OCI-LY7 (cell line): Measurements from ENCODE around the gene LRRC59. TPM values are rescaled to one million over a fixed set of nuclear protein-coding genes. Genes with fewer than 3 reads are reported as not detected.

ENCODE experiments used
- BruUV-seq: library from RNA; stranded (reverse); fragments of 400-500 nt; replicated peaks from 2 replicates; lab custom pipeline; 2021; lab: Mats Ljungman, UMichigan
- CTCF ChIA-PET: fragments of 300-600 bp; sonication (Branson Sonifier 250); formaldehyde crosslinking; loops from one replicate; lab custom pipeline; 2022; ENCODE audit warnings: antibody characterized with exemption; ENCODE audit not compliant: unreplicated experiment; lab: Charles Lee
- POLR2A ChIA-PET: fragments of 300-600 bp; sonication (Branson Sonifier 250); formaldehyde crosslinking; loops from one replicate; lab custom pipeline; 2022; ENCODE audit warnings: antibody characterized with exemption; lab: Charles Lee
- DNase-seq: peaks from one replicate; pipeline ENCODE4 v3.0.0-alpha.2; 2015; ENCODE audit warnings: low spot score
- H2AFZ ChIP-seq: fragments of 200-600 bp; sonication (generic), shearing (Covaris generic); 2 replicates; pipeline ENCODE4 v1.6.1; 2014; ENCODE audit warnings: mild to moderate bottlenecking, antibody characterized with exemption, low read length, moderate library complexity
- H3K27ac ChIP-seq: fragments of 200-600 bp; sonication (generic); 2 replicates; pipeline ENCODE4 v1.5.1; 2014; ENCODE audit warnings: mixed run types, low read depth, mild to moderate bottlenecking, moderate library complexity, low read length, inconsistent platforms; ENCODE audit not compliant: poor library complexity, severe bottlenecking
- H3K36me3 ChIP-seq: fragments of 200-600 bp; sonication (generic); 2 replicates; pipeline ENCODE4 v1.6.1; 2014; ENCODE audit warnings: mild to moderate bottlenecking, antibody characterized with exemption, low read length, moderate library complexity, mixed read lengths; ENCODE audit not compliant: insufficient read depth
- H3K4me1 ChIP-seq: fragments of 200-600 bp; sonication (generic); 2 replicates; pipeline ENCODE4 v1.5.1; 2014; ENCODE audit warnings: mild to moderate bottlenecking, low read length; ENCODE audit not compliant: insufficient read depth, poor library complexity, severe bottlenecking
- H3K4me2 ChIP-seq: fragments of 200-600 bp; sonication (generic); 2 replicates; pipeline ENCODE4 v1.6.1; 2014; ENCODE audit warnings: mild to moderate bottlenecking, low read length
- H3K4me3 ChIP-seq: fragments of 200-600 bp; sonication (generic); 2 replicates; pipeline ENCODE4 v1.5.1; 2014; ENCODE audit warnings: mild to moderate bottlenecking, low read depth, low read length; ENCODE audit not compliant: poor library complexity, severe bottlenecking
- H3K79me2 ChIP-seq: fragments of 200-600 bp; sonication (generic); 2 replicates; pipeline ENCODE4 v1.6.1; 2016; ENCODE audit warnings: low read depth, mild to moderate bottlenecking, low read length, moderate library complexity, mixed read lengths; ENCODE audit not compliant: insufficient read depth
- H3K9me2 ChIP-seq: fragments of 200-600 bp; sonication (generic); 2 replicates; pipeline ENCODE4 v1.6.1; 2016; ENCODE audit warnings: mild to moderate bottlenecking, low read length, mixed read lengths; ENCODE audit not compliant: insufficient read depth
- H3K9me3 ChIP-seq: fragments of 200-600 bp; sonication (generic); 2 replicates; pipeline ENCODE4 v1.6.1; 2014; ENCODE audit warnings: mild to moderate bottlenecking, mixed run types, low read length, mixed read lengths
- H4K20me1 ChIP-seq: fragments of 200-600 bp; sonication (generic); 2 replicates; pipeline ENCODE4 v1.6.1; 2014; ENCODE audit warnings: mild to moderate bottlenecking, antibody characterized with exemption, low read length, moderate library complexity, mixed read lengths; ENCODE audit not compliant: insufficient read depth
- EZH2phosphoT487 ChIP-seq: fragments of 200-600 bp; sonication (generic); IDR thresholded peaks from 2 replicates; pipeline ENCODE4 v1.6.1; 2018; ENCODE audit warnings: low read depth, borderline replicate concordance, mild to moderate bottlenecking, mixed run types, antibody characterized with exemption, low read length, moderate library complexity, mixed read lengths
- intact Hi-C: fragments of 100-400 bp; cut with micrococcal nuclease; formaldehyde crosslinking; loops from one replicate; pipeline ENCODE4 v1.10.0; 2022; ENCODE audit not compliant: unreplicated experiment
- total RNA-seq, 2 experiments: library from RNA; depleted of rRNA in 1 of 2; stranded (reverse); fragments of >200 nt in 1 of 2; shearing (Covaris generic) in 1 of 2; gene quantifications; 2 replicates each; pipeline ENCODE4 v1.2.3, GENCODE V29; 2014 to 2022
- TF ChIP-seq, protein P1 (sequence below): fragments of 200-600 bp; sonication (generic); conservative IDR thresholded peaks from 2 replicates; pipeline ENCODE4 v1.5.1; 2014; ENCODE audit warnings: mild to moderate bottlenecking, antibody characterized with exemption, low read length, moderate library complexity, mixed read lengths

Gene LRRC59
- total RNA-seq, 2 experiments from 2014 or later, result 87.4 to 125 TPM

GRCh38 chr17:50389534-50389933 lies 7.8 kb downstream of the LRRC59 start:
- Histone ChIP-seq H4K20me1 (peaks cover 5% of the 10 kb centered on the region; the same call in 1 of the 2 replicates), H3K79me2 (peaks cover 11% of the 10 kb centered on the region; the same call in 1 of the 2 replicates)
- DNase-seq, result no peak

GRCh38 chr17:50388728-50389127 lies 8.6 kb downstream of the LRRC59 start:
- no peaks in the 10 kb centered on the region for H3K9me2 ChIP-seq
- intact Hi-C loops, result no loop called here
- no TSS peak for BruUV-seq
- no peak overlapping the region for H3K4me2 ChIP-seq
- H3K79me2 ChIP-seq, result peaks cover 8% of the 10 kb centered on the region; the same call in 1 of the 2 replicates
- POLR2A ChIA-PET, result no interaction called here
- H3K9me3 ChIP-seq, result no peaks in the 10 kb centered on the region
- H3K4me3 ChIP-seq, result no peak overlapping the region
- TF ChIP-seq EZH2phosphoT487, result no peak
- TF ChIP-seq, protein P1, sequence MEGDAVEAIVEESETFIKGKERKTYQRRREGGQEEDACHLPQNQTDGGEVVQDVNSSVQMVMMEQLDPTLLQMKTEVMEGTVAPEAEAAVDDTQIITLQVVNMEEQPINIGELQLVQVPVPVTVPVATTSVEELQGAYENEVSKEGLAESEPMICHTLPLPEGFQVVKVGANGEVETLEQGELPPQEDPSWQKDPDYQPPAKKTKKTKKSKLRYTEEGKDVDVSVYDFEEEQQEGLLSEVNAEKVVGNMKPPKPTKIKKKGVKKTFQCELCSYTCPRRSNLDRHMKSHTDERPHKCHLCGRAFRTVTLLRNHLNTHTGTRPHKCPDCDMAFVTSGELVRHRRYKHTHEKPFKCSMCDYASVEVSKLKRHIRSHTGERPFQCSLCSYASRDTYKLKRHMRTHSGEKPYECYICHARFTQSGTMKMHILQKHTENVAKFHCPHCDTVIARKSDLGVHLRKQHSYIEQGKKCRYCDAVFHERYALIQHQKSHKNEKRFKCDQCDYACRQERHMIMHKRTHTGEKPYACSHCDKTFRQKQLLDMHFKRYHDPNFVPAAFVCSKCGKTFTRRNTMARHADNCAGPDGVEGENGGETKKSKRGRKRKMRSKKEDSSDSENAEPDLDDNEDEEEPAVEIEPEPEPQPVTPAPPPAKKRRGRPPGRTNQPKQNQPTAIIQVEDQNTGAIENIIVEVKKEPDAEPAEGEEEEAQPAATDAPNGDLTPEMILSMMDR, result no peak
- H3K36me3 ChIP-seq, result peaks cover 99% of the 10 kb centered on the region
- H4K20me1 ChIP-seq, result peaks cover 5% of the 10 kb centered on the region; the same call in 1 of the 2 replicates
- no peak overlapping the region for H3K27ac ChIP-seq
- H2AFZ ChIP-seq, result no peak overlapping the region
- CTCF ChIA-PET, result no interaction called here
- no peak for DNase-seq
- peaks cover 30% of the 10 kb centered on the region for H3K4me1 ChIP-seq

More at GRCh38 chr17:50389534-50389933, 7.8 kb downstream of the LRRC59 start:
- BruUV-seq, result no TSS peak
- Histone ChIP-seq H2AFZ (no peak overlapping the region), H3K4me1 (peaks cover 30% of the 10 kb centered on the region), H3K36me3 (peaks cover 99% of the 10 kb centered on the region), H3K4me2 (no peak overlapping the region), H3K4me3 (no peak overlapping the region), H3K9me3 (no peaks in the 10 kb centered on the region), H3K27ac (no peak overlapping the region), H3K9me2 (no peaks in the 10 kb centered on the region)
- CTCF ChIA-PET, result interaction anchor here (1.9 kb wide), 1 partner anchor 28 kb away, joined by 9 read pairs; no protein-coding TSS in a partner anchor
- POLR2A ChIA-PET, result no interaction called here
- TF ChIP-seq, protein P1, result no peak
- no peak for TF ChIP-seq EZH2phosphoT487
- intact Hi-C loops, result no loop called here

DNA sequence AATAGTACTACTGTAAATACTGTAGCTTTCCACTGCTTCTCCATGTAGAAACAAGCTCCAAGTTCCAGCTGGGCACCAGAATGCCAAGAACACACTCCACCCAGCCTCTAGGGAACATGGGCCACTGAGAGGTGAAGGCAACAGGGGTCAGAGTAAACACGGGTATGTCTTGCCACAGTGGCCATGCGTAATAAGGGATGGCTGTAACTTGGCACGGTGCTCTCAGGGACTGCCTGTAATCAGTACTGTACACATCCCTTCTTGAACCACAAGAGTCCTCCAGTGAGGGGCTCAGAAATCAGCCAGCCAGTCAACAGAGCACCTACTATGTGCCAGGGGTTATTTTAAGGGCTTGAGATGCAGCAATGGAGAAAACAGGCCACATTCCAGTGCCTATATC lies 10.8 kb downstream of the LRRC59 start:
- TF ChIP-seq, protein P1, result no peak
- TF ChIP-seq EZH2phosphoT487, result no peak

More for the DNA sequence above, 10.8 kb downstream of the LRRC59 start:
- H4K20me1 ChIP-seq, result peaks cover 5% of the 10 kb centered on the region; the same call in 1 of the 2 replicates
- BruUV-seq, result no TSS peak
- no peaks in the 10 kb centered on the region for H3K9me2 ChIP-seq
- H3K4me3 ChIP-seq, result no peak overlapping the region
- H3K4me2 ChIP-seq, result no peak overlapping the region
- DNase-seq, result no peak
- peaks cover 99% of the 10 kb centered on the region for H3K36me3 ChIP-seq
- no peak overlapping the region for H2AFZ ChIP-seq
- no peaks in the 10 kb centered on the region for H3K9me3 ChIP-seq
- H3K4me1 ChIP-seq, result peaks cover 12% of the 10 kb centered on the region
- intact Hi-C loops, result no loop called here
- ChIA-PET POLR2A (no interaction called here), CTCF (no interaction called here)
- no peak overlapping the region for H3K27ac ChIP-seq
- H3K79me2 ChIP-seq, result peaks cover 8% of the 10 kb centered on the region; the same call in 1 of the 2 replicates
